Measurements from ENCODE around the gene KRT10. TPM values are rescaled to one million over a fixed set of nuclear protein-coding genes. Genes with fewer than 3 reads are reported as not detected.

The KRT10 gene
- total and polyA plus RNA-seq, 4 donors = 1.6 to 52.5 (median 7.1) TPM

DNA sequence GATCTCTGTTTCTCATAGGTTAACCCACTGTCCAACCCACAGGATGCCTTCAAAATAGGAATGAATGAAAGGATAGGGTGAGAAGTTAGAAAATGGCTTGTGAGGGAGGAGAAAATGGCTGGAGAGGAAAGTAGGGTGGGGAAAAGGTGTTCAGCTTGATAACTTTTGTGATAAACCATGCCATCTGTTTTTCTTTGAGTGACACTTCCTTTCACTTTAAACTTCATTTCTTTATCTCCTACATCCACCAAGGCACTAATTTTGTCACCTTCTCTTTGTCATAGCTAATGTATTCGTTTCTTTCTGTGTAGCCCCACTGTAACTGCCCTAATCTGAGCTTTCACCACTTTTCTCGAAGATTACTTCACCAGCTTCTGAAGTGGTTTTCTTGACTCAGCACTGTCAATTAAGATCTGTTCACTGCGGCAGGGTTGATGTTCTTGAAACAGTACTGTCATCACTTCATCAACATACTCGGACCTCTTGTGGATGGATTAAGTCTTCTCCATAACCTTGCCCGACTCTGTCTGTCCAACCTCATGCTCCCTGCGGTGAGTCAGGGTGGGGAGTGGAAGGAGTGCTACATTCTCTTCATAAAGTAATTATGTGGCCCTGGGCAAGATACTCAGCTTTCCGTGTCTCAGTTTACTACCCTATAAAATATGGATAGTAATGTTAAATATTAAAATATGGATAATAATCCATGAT, 5.5 kb upstream of the KRT10 start:
- Histone ChIP-seq H3K9me3 (ENCODE audit: control insufficient read depth in 4 of 4, low read length in 3 of 4) (no peaks in the 10 kb centered on the region), H3K27me3 (ENCODE audit: control insufficient read depth in 4 of 4, insufficient read depth in 4 of 4, low read length in 3 of 4) (no peaks in the 10 kb centered on the region), H3K36me3 (ENCODE audit: control insufficient read depth in 4 of 4, insufficient read depth in 3 of 4, low read depth in 1 of 4, low read length in 3 of 4) (no peaks in the 10 kb centered on the region), H3K4me3 (ENCODE audit: low read depth in 1 of 3, low read length in 3 of 3) (no peak overlapping the region), H3K9ac (ENCODE audit: low read depth in 1 of 2, low read length in 2 of 2) (no peak overlapping the region), H3K27ac (ENCODE audit: low read depth in 1 of 2, low read length in 2 of 2) (no peak overlapping the region), H3K4me1 (ENCODE audit: control insufficient read depth in 4 of 4, insufficient read depth in 4 of 4, low read length in 3 of 4) (no peaks in the 10 kb centered on the region)
- DNase-seq (ENCODE audit: low spot score) = no peak
- 87% methylated on average over 7 of the region's 7 CpGs for WGBS
- no peak for TF ChIP-seq FOXA2 (IDR thresholded peaks at IDR 0.05)
- no peak for TF ChIP-seq GABPA (IDR thresholded peaks at IDR 0.05 in 1 of 2, conservative IDR thresholded peaks at IDR 0.05 in 1 of 2)
- no peak for TF ChIP-seq HNF4G (IDR thresholded peaks at IDR 0.05)
- TF ChIP-seq NR2F2 (IDR thresholded peaks at IDR 0.05) = no peak
- no peak for TF ChIP-seq TAF1 (conservative IDR thresholded peaks at IDR 0.05)
- TF ChIP-seq JUND (IDR thresholded peaks at IDR 0.05) = no peak
- TF ChIP-seq HNF4A (conservative IDR thresholded peaks at IDR 0.05) = no peak
- TF ChIP-seq, protein P1, sequence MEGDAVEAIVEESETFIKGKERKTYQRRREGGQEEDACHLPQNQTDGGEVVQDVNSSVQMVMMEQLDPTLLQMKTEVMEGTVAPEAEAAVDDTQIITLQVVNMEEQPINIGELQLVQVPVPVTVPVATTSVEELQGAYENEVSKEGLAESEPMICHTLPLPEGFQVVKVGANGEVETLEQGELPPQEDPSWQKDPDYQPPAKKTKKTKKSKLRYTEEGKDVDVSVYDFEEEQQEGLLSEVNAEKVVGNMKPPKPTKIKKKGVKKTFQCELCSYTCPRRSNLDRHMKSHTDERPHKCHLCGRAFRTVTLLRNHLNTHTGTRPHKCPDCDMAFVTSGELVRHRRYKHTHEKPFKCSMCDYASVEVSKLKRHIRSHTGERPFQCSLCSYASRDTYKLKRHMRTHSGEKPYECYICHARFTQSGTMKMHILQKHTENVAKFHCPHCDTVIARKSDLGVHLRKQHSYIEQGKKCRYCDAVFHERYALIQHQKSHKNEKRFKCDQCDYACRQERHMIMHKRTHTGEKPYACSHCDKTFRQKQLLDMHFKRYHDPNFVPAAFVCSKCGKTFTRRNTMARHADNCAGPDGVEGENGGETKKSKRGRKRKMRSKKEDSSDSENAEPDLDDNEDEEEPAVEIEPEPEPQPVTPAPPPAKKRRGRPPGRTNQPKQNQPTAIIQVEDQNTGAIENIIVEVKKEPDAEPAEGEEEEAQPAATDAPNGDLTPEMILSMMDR (IDR thresholded peaks at IDR 0.05; ENCODE audit: low read depth, low read length, missing input control) = no peak
- TF ChIP-seq, protein P2, sequence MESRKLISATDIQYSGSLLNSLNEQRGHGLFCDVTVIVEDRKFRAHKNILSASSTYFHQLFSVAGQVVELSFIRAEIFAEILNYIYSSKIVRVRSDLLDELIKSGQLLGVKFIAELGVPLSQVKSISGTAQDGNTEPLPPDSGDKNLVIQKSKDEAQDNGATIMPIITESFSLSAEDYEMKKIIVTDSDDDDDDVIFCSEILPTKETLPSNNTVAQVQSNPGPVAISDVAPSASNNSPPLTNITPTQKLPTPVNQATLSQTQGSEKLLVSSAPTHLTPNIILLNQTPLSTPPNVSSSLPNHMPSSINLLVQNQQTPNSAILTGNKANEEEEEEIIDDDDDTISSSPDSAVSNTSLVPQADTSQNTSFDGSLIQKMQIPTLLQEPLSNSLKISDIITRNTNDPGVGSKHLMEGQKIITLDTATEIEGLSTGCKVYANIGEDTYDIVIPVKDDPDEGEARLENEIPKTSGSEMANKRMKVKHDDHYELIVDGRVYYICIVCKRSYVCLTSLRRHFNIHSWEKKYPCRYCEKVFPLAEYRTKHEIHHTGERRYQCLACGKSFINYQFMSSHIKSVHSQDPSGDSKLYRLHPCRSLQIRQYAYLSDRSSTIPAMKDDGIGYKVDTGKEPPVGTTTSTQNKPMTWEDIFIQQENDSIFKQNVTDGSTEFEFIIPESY (IDR thresholded peaks at IDR 0.05) = no peak
- TF ChIP-seq, protein P3, sequence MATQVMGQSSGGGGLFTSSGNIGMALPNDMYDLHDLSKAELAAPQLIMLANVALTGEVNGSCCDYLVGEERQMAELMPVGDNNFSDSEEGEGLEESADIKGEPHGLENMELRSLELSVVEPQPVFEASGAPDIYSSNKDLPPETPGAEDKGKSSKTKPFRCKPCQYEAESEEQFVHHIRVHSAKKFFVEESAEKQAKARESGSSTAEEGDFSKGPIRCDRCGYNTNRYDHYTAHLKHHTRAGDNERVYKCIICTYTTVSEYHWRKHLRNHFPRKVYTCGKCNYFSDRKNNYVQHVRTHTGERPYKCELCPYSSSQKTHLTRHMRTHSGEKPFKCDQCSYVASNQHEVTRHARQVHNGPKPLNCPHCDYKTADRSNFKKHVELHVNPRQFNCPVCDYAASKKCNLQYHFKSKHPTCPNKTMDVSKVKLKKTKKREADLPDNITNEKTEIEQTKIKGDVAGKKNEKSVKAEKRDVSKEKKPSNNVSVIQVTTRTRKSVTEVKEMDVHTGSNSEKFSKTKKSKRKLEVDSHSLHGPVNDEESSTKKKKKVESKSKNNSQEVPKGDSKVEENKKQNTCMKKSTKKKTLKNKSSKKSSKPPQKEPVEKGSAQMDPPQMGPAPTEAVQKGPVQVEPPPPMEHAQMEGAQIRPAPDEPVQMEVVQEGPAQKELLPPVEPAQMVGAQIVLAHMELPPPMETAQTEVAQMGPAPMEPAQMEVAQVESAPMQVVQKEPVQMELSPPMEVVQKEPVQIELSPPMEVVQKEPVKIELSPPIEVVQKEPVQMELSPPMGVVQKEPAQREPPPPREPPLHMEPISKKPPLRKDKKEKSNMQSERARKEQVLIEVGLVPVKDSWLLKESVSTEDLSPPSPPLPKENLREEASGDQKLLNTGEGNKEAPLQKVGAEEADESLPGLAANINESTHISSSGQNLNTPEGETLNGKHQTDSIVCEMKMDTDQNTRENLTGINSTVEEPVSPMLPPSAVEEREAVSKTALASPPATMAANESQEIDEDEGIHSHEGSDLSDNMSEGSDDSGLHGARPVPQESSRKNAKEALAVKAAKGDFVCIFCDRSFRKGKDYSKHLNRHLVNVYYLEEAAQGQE (IDR thresholded peaks at IDR 0.05) = no peak
- no peak for TF ChIP-seq FOXA1 (IDR thresholded peaks at IDR 0.05)
- no peak for TF ChIP-seq YY1 (IDR thresholded peaks at IDR 0.05)
- TF ChIP-seq RAD21 (IDR thresholded peaks at IDR 0.05) = no peak
- TF ChIP-seq, protein P4, sequence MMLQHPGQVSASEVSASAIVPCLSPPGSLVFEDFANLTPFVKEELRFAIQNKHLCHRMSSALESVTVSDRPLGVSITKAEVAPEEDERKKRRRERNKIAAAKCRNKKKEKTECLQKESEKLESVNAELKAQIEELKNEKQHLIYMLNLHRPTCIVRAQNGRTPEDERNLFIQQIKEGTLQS (IDR thresholded peaks at IDR 0.05) = no peak
- TF ChIP-seq RXRA (IDR thresholded peaks at IDR 0.05) = no peak

DNA sequence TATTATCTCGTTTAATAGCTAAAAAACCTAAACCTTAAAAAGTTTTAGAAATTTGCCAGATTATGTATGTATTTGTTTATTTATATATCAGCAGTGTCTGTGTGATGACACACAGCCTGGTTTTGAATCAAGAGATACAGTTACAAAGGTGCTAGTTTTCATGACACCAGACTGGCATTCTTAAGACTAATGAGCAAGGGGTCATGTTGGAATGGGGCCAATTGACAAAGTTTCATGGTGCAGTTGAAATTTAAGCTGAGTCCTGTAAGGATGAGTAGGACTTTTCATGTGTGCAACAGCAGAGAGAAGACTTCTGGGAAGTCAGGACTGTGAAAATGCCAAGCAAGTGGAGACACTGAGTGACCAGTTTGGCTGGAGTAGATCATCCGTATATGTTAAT, 3.2 kb upstream of the KRT10 start:
- Histone ChIP-seq H3K36me3 (ENCODE audit: control insufficient read depth in 4 of 4, insufficient read depth in 3 of 4, low read depth in 1 of 4, low read length in 3 of 4) (no peaks in the 10 kb centered on the region), H3K27me3 (ENCODE audit: control insufficient read depth in 4 of 4, insufficient read depth in 4 of 4, low read length in 3 of 4) (no peaks in the 10 kb centered on the region), H3K9me3 (ENCODE audit: control insufficient read depth in 4 of 4, low read length in 3 of 4) (no peaks in the 10 kb centered on the region), H3K9ac (ENCODE audit: low read depth in 1 of 2, low read length in 2 of 2) (no peak overlapping the region), H3K4me1 (ENCODE audit: control insufficient read depth in 4 of 4, insufficient read depth in 4 of 4, low read length in 3 of 4) (no peaks in the 10 kb centered on the region), H3K4me3 (ENCODE audit: low read depth in 1 of 3, low read length in 3 of 3) (no peak overlapping the region), H3K27ac (ENCODE audit: low read depth in 1 of 2, low read length in 2 of 2) (no peak overlapping the region)
- 95% methylated on average over 2 of the region's 2 CpGs for WGBS
- DNase-seq (ENCODE audit: low spot score) = no peak
- TF ChIP-seq HNF4G (IDR thresholded peaks at IDR 0.05) (no peak), EGR1 (IDR thresholded peaks at IDR 0.05; ENCODE audit: low read depth in 2 of 2) (no peak), FOXA1 (IDR thresholded peaks at IDR 0.05) (no peak)
- TF ChIP-seq, protein P3 (IDR thresholded peaks at IDR 0.05) = no peak
- TF ChIP-seq, protein P2 (IDR thresholded peaks at IDR 0.05) = no peak
